Stimulated activated effector memory CD8-positive, alpha-beta T cell treated with anti-CD3 and anti-CD28 coated beads, Interleukin-12 subunit alpha, Interleukin-12 subunit beta, amount 100 ng/mL, for 72 hours (primary cell): Measurements from ENCODE around the gene SEC24C.

Experiments used
- ATAC-seq: fragments of 150-1000 bp; cut with Tn5 transposase; 2 replicates; pipeline ENCODE4 v1.10.0; 2021
- DNase-seq, 2 donors: peaks; one replicate each; pipeline ENCODE4 v3.0.0; 2021 to 2022; ENCODE audit warnings: low spot score in 2 of 2
- H3K27ac Mint-ChIP-seq: one replicate; pipeline ENCODE4 v1.8.0; 2022; ENCODE audit warnings: mild to moderate bottlenecking, mixed read lengths
- H3K36me3 Mint-ChIP-seq: one replicate; pipeline ENCODE4 v1.8.0; 2022; ENCODE audit warnings: mild to moderate bottlenecking, mixed read lengths
- H3K4me1 Mint-ChIP-seq: one replicate; pipeline ENCODE4 v1.8.0; 2022; ENCODE audit warnings: mixed read lengths
- H3K4me3 Mint-ChIP-seq: one replicate; pipeline ENCODE4 v1.8.0; 2022; ENCODE audit warnings: mild to moderate bottlenecking, mixed read lengths
- H3K9me3 Mint-ChIP-seq: one replicate; pipeline ENCODE4 v1.8.0; 2022; ENCODE audit warnings: mixed read lengths

Gene SEC24C

GRCh38 chr10:73806176-73806950 is 62.2 kb downstream of the SEC24C start:
- H3K36me3 Mint-ChIP-seq: peaks cover 96% of the 10 kb centered on the region
- H3K4me1 Mint-ChIP-seq: peaks cover 64% of the 10 kb centered on the region
- DNase-seq (no peak), ATAC-seq (no peak)
- H3K27ac Mint-ChIP-seq: peak overlapping the region; percentile 81
- peak overlapping the region; percentile 3 for H3K4me3 Mint-ChIP-seq
- no peaks in the 10 kb centered on the region for H3K9me3 Mint-ChIP-seq

GRCh38 chr10:73807471-73807870 is 63.3 kb downstream of the SEC24C start:
- H3K4me1 Mint-ChIP-seq: peaks cover 64% of the 10 kb centered on the region

GRCh38 chr10:73808021-73808815 is 64.0 kb downstream of the SEC24C start:
- ATAC-seq: no peak
- DNase-seq: no peak
- H3K4me1 Mint-ChIP-seq: peaks cover 64% of the 10 kb centered on the region
- no peaks in the 10 kb centered on the region for H3K9me3 Mint-ChIP-seq
- H3K27ac Mint-ChIP-seq: peak overlapping the region; percentile 81
- peaks cover 77% of the 10 kb centered on the region for H3K36me3 Mint-ChIP-seq
- H3K4me3 Mint-ChIP-seq: no peak overlapping the region

More at GRCh38 chr10:73807471-73807870, 63.3 kb downstream of the SEC24C start:
- ATAC-seq (no peak), DNase-seq (no peak)
- Mint-ChIP-seq H3K36me3 (peaks cover 84% of the 10 kb centered on the region), H3K9me3 (no peaks in the 10 kb centered on the region), H3K4me3 (peak overlapping the region; percentile 3), H3K27ac (peak overlapping the region; percentile 81)

- peaks cover 67% of the 10 kb centered on the region for H3K36me3 Mint-ChIP-seq
- H3K9me3 Mint-ChIP-seq: no peaks in the 10 kb centered on the region
- DNase-seq (no peak), ATAC-seq (no peak)
- H3K4me1 Mint-ChIP-seq: peaks cover 53% of the 10 kb centered on the region
- peak overlapping the region; percentile 76 for H3K4me3 Mint-ChIP-seq
- H3K27ac Mint-ChIP-seq: peak overlapping the region; percentile 81
Measured at GRCh38 chr10:73809061-73809818, 65.1 kb downstream of the SEC24C start.

- H3K27ac Mint-ChIP-seq: peak overlapping the region; percentile 81
- peak overlapping the region; percentile 76 for H3K4me3 Mint-ChIP-seq
- no peaks in the 10 kb centered on the region for H3K9me3 Mint-ChIP-seq
- no peak for DNase-seq
- ATAC-seq: no peak
- peaks cover 56% of the 10 kb centered on the region for H3K36me3 Mint-ChIP-seq
- peaks cover 52% of the 10 kb centered on the region for H3K4me1 Mint-ChIP-seq
Measured at GRCh38 chr10:73810358-73810734, 66.2 kb downstream of the SEC24C start.

- peaks cover 54% of the 10 kb centered on the region for H3K36me3 Mint-ChIP-seq
- ATAC-seq (peak; percentile 49), DNase-seq (peak; percentile 15 to 82)
- peaks cover 48% of the 10 kb centered on the region for H3K4me1 Mint-ChIP-seq
- peak overlapping the region; percentile 81 for H3K27ac Mint-ChIP-seq
- H3K4me3 Mint-ChIP-seq: peak overlapping the region; percentile 76
- H3K9me3 Mint-ChIP-seq: no peaks in the 10 kb centered on the region
Measured at GRCh38 chr10:73810735-73811465, 66.7 kb downstream of the SEC24C start.

GRCh38 chr10:73812657-73813056 is 68.5 kb downstream of the SEC24C start:
- no peaks in the 10 kb centered on the region for H3K9me3 Mint-ChIP-seq
- ATAC-seq: no peak
- no peak for DNase-seq
- peaks cover 41% of the 10 kb centered on the region for H3K36me3 Mint-ChIP-seq
- peaks cover 30% of the 10 kb centered on the region for H3K4me1 Mint-ChIP-seq
- H3K27ac Mint-ChIP-seq: peak overlapping the region; percentile 43
- H3K4me3 Mint-ChIP-seq: peak overlapping the region; percentile 76

GRCh38 chr10:73813333-73813732 is 69.2 kb downstream of the SEC24C start:
- Mint-ChIP-seq H3K36me3 (peaks cover 34% of the 10 kb centered on the region), H3K4me1 (peaks cover 23% of the 10 kb centered on the region), H3K4me3 (no peak overlapping the region), H3K9me3 (no peaks in the 10 kb centered on the region), H3K27ac (no peak overlapping the region)
- ATAC-seq: no peak
- no peak for DNase-seq

GRCh38 chr10:73814276-73814895 is 70.2 kb downstream of the SEC24C start:
- H3K4me1 Mint-ChIP-seq: peaks cover 13% of the 10 kb centered on the region
- peaks cover 24% of the 10 kb centered on the region for H3K36me3 Mint-ChIP-seq
- ATAC-seq: no peak

GRCh38 chr10:73814896-73815718 is 70.9 kb downstream of the SEC24C start:
- H3K4me1 Mint-ChIP-seq: peaks cover 6% of the 10 kb centered on the region
- H3K36me3 Mint-ChIP-seq: peaks cover 17% of the 10 kb centered on the region
- ATAC-seq (no peak), DNase-seq (no peak)
- no peaks in the 10 kb centered on the region for H3K9me3 Mint-ChIP-seq
- H3K4me3 Mint-ChIP-seq: no peak overlapping the region
- no peak overlapping the region for H3K27ac Mint-ChIP-seq

More at GRCh38 chr10:73814276-73814895, 70.2 kb downstream of the SEC24C start:
- no peak overlapping the region for H3K4me3 Mint-ChIP-seq
- H3K9me3 Mint-ChIP-seq: no peaks in the 10 kb centered on the region
- H3K27ac Mint-ChIP-seq: no peak overlapping the region
- no peak for DNase-seq

- no peaks in the 10 kb centered on the region for H3K4me1 Mint-ChIP-seq
- peaks cover 11% of the 10 kb centered on the region for H3K36me3 Mint-ChIP-seq
- DNase-seq: no peak
- H3K27ac Mint-ChIP-seq: no peak overlapping the region
- no peaks in the 10 kb centered on the region for H3K9me3 Mint-ChIP-seq
- no peak for ATAC-seq
- no peak overlapping the region for H3K4me3 Mint-ChIP-seq
Measured at GRCh38 chr10:73815719-73816030, 71.5 kb downstream of the SEC24C start.

- no peaks in the 10 kb centered on the region for H3K9me3 Mint-ChIP-seq
- H3K36me3 Mint-ChIP-seq: peaks cover 9% of the 10 kb centered on the region
- ATAC-seq (no peak), DNase-seq (no peak)
- no peaks in the 10 kb centered on the region for H3K4me1 Mint-ChIP-seq
- H3K4me3 Mint-ChIP-seq: no peak overlapping the region
- H3K27ac Mint-ChIP-seq: peak overlapping the region; percentile 79
Measured at GRCh38 chr10:73816917-73817729, 73.0 kb downstream of the SEC24C start.

GRCh38 chr10:73817826-73818225 is 73.7 kb downstream of the SEC24C start:
- DNase-seq: no peak
- Mint-ChIP-seq H3K27ac (peak overlapping the region; percentile 79), H3K9me3 (no peaks in the 10 kb centered on the region), H3K4me3 (no peak overlapping the region), H3K4me1 (no peaks in the 10 kb centered on the region), H3K36me3 (peaks cover 9% of the 10 kb centered on the region)
- ATAC-seq: no peak
